Retinal pigment epithelial cell (primary cell): ENCODE data around the gene ADAM12.
A peak's percentile ranks its signal among the peaks of the same experiment; 100 is the strongest.

Source experiments
- DNase-seq: peaks from one replicate; pipeline ENCODE4 v3.0.0-alpha.2; 2010; ENCODE audit warnings: low read depth
- H3K4me3 ChIP-seq: 2 replicates; pipeline ENCODE4 v1.5.1; 2011; ENCODE audit warnings: mild to moderate bottlenecking, low read length, control low read depth, moderate library complexity
- CTCF ChIP-seq: conservative IDR thresholded peaks from 2 replicates; pipeline ENCODE4 v1.5.1; 2011; ENCODE audit warnings: low read depth, low read length, control low read depth, inconsistent platforms

The ADAM12 gene

GRCh38 chr10:126222736-126223511 is 165.4 kb downstream of the ADAM12 start:
- no peak overlapping the region for H3K4me3 ChIP-seq

GRCh38 chr10:126221874-126222273 is 166.4 kb downstream of the ADAM12 start:
- no peak for DNase-seq
- no peak overlapping the region for H3K4me3 ChIP-seq
- no peak for TF ChIP-seq CTCF

More at GRCh38 chr10:126222736-126223511, 165.4 kb downstream of the ADAM12 start:
- peak; percentile 65 for DNase-seq
- no peak for TF ChIP-seq CTCF

- DNase-seq: no peak
- TF ChIP-seq CTCF: no peak
- H3K4me3 ChIP-seq: no peak overlapping the region
Measured at GRCh38 chr10:126218778-126219649, 169.3 kb downstream of the ADAM12 start.

GRCh38 chr10:126218174-126218573 is 170.1 kb downstream of the ADAM12 start:
- DNase-seq: no peak
- no peak for TF ChIP-seq CTCF
- H3K4me3 ChIP-seq: no peak overlapping the region

GRCh38 chr10:126216632-126216961 is 171.7 kb downstream of the ADAM12 start:
- no peak overlapping the region for H3K4me3 ChIP-seq
- DNase-seq: no peak
- TF ChIP-seq CTCF: no peak

GRCh38 chr10:126215746-126216631 is 172.3 kb downstream of the ADAM12 start:
- no peak for TF ChIP-seq CTCF
- DNase-seq: peak; percentile 66
- no peak overlapping the region for H3K4me3 ChIP-seq
